HUES64 (cell line): ENCODE data around the gene DTNA.

Experiments used
- H3K27ac ChIP-seq: 2 replicates; pipeline ENCODE4 v1.7.0; 2013; ENCODE audit warnings: low read depth, low read length, inconsistent platforms
- H3K27me3 ChIP-seq: 2 replicates; pipeline ENCODE4 v1.6.1; 2013; ENCODE audit warnings: mild to moderate bottlenecking, low read length; ENCODE audit not compliant: insufficient read depth
- H3K36me3 ChIP-seq: 2 replicates; pipeline ENCODE4 v1.6.1; 2013; ENCODE audit warnings: mild to moderate bottlenecking, low read length; ENCODE audit not compliant: insufficient read depth
- H3K4me1 ChIP-seq: 2 replicates; pipeline ENCODE4 v1.6.1; 2013; ENCODE audit warnings: mild to moderate bottlenecking, low read length, moderate library complexity; ENCODE audit not compliant: insufficient read depth
- H3K4me3 ChIP-seq: 2 replicates; pipeline ENCODE4 v1.5.1; 2013; ENCODE audit warnings: mild to moderate bottlenecking, low read length, moderate library complexity
- H3K9ac ChIP-seq: 2 replicates; pipeline ENCODE4 v1.6.1; 2013; ENCODE audit warnings: mild to moderate bottlenecking, low read depth, low read length
- H3K9me3 ChIP-seq: 2 replicates; pipeline ENCODE4 v1.6.1; 2013; ENCODE audit warnings: low read depth, low read length; ENCODE audit not compliant: insufficient read depth
- WGBS: fragments of 150-250, 120-280 bp; methylation state at CpG from one replicate; pipeline ENCODE4 v1.1.7; 2013; ENCODE audit warnings: missing lambda C conversion rate; 5-methylcytosine and 5-hydroxymethylcytosine counted together

Gene DTNA

GRCh38 chr18:34859496-34859895, 149.4 kb downstream of the DTNA start:
- Histone ChIP-seq H3K9ac (no peak overlapping the region), H3K4me3 (no peak overlapping the region), H3K9me3 (no peaks in the 10 kb centered on the region), H3K4me1 (no peaks in the 10 kb centered on the region), H3K27ac (no peak overlapping the region), H3K36me3 (peaks cover 5% of the 10 kb centered on the region; the same call in 1 of the 2 replicates), H3K27me3 (no peaks in the 10 kb centered on the region)
- 98% methylated on average over 7 of the region's 7 CpGs for WGBS

GRCh38 chr18:34862561-34862960, 152.5 kb downstream of the DTNA start:
- H3K9me3 ChIP-seq = no peaks in the 10 kb centered on the region
- H3K4me3 ChIP-seq = no peak overlapping the region
- H3K27me3 ChIP-seq = no peaks in the 10 kb centered on the region
- H3K27ac ChIP-seq = no peak overlapping the region
- H3K36me3 ChIP-seq = peaks cover 5% of the 10 kb centered on the region; the same call in 1 of the 2 replicates
- WGBS = 99% methylated on average over 3 of the region's 3 CpGs
- no peak overlapping the region for H3K9ac ChIP-seq
- no peaks in the 10 kb centered on the region for H3K4me1 ChIP-seq

GRCh38 chr18:34863702-34864101, 153.6 kb downstream of the DTNA start:
- H3K4me3 ChIP-seq = no peak overlapping the region
- H3K4me1 ChIP-seq = no peaks in the 10 kb centered on the region
- 95% methylated on average over 3 of the region's 3 CpGs for WGBS
- no peaks in the 10 kb centered on the region for H3K27me3 ChIP-seq
- peaks cover 5% of the 10 kb centered on the region; the same call in 1 of the 2 replicates for H3K36me3 ChIP-seq
- H3K27ac ChIP-seq = no peak overlapping the region
- H3K9ac ChIP-seq = no peak overlapping the region
- no peaks in the 10 kb centered on the region for H3K9me3 ChIP-seq

GRCh38 chr18:34864836-34865497, 154.9 kb downstream of the DTNA start:
- no peaks in the 10 kb centered on the region for H3K9me3 ChIP-seq
- no peak overlapping the region for H3K4me3 ChIP-seq
- no peaks in the 10 kb centered on the region for H3K36me3 ChIP-seq
- H3K27ac ChIP-seq = no peak overlapping the region
- 93% methylated on average over 3 of the region's 3 CpGs for WGBS
- H3K9ac ChIP-seq = no peak overlapping the region
- no peaks in the 10 kb centered on the region for H3K27me3 ChIP-seq
- no peaks in the 10 kb centered on the region for H3K4me1 ChIP-seq

GRCh38 chr18:34866310-34866709, 156.2 kb downstream of the DTNA start:
- Histone ChIP-seq H3K27ac (no peak overlapping the region), H3K9ac (no peak overlapping the region), H3K9me3 (no peaks in the 10 kb centered on the region), H3K27me3 (no peaks in the 10 kb centered on the region), H3K4me3 (no peak overlapping the region), H3K4me1 (no peaks in the 10 kb centered on the region; the same call in 1 of the 2 replicates), H3K36me3 (no peaks in the 10 kb centered on the region)
- WGBS = 95% methylated on average over 2 of the region's 2 CpGs

- 71% methylated on average over 4 of the region's 4 CpGs for WGBS
- no peaks in the 10 kb centered on the region; the same call in 1 of the 2 replicates for H3K4me1 ChIP-seq
Observed at GRCh38 chr18:34866739-34867138, 156.6 kb downstream of the DTNA start.

GRCh38 chr18:34867520-34867919, 157.4 kb downstream of the DTNA start:
- whole genome bisulfite sequencing = 75% methylated on average over 7 of the region's 7 CpGs
- Histone ChIP-seq H3K4me3 (no peak overlapping the region), H3K27ac (no peak overlapping the region), H3K9ac (no peak overlapping the region), H3K36me3 (no peaks in the 10 kb centered on the region), H3K4me1 (no peaks in the 10 kb centered on the region; the same call in 1 of the 2 replicates), H3K27me3 (no peaks in the 10 kb centered on the region), H3K9me3 (no peaks in the 10 kb centered on the region)

More at GRCh38 chr18:34866739-34867138, 156.6 kb downstream of the DTNA start:
- Histone ChIP-seq H3K27ac (no peak overlapping the region), H3K9me3 (no peaks in the 10 kb centered on the region), H3K4me3 (no peak overlapping the region), H3K27me3 (no peaks in the 10 kb centered on the region), H3K9ac (no peak overlapping the region), H3K36me3 (no peaks in the 10 kb centered on the region)

- H3K36me3 ChIP-seq = no peaks in the 10 kb centered on the region
- peaks cover 4% of the 10 kb centered on the region; the same call in 1 of the 2 replicates for H3K4me1 ChIP-seq
- H3K27me3 ChIP-seq = no peaks in the 10 kb centered on the region
- no peak overlapping the region for H3K9ac ChIP-seq
- WGBS = 86% methylated on average over 5 of the region's 5 CpGs
- no peak overlapping the region for H3K4me3 ChIP-seq
- no peak overlapping the region for H3K27ac ChIP-seq
- H3K9me3 ChIP-seq = no peaks in the 10 kb centered on the region
Observed at GRCh38 chr18:34870555-34871310, 160.6 kb downstream of the DTNA start.

- no peaks in the 10 kb centered on the region for H3K36me3 ChIP-seq
- H3K4me3 ChIP-seq = no peak overlapping the region
- 94% methylated on average over 2 of the region's 2 CpGs for WGBS
- H3K27ac ChIP-seq = no peak overlapping the region
- H3K9me3 ChIP-seq = no peaks in the 10 kb centered on the region
- no peak overlapping the region for H3K9ac ChIP-seq
- H3K27me3 ChIP-seq = no peaks in the 10 kb centered on the region
- peaks cover 4% of the 10 kb centered on the region; the same call in 1 of the 2 replicates for H3K4me1 ChIP-seq
Observed at GRCh38 chr18:34871435-34871834, 161.3 kb downstream of the DTNA start.

- Histone ChIP-seq H3K9me3 (no peaks in the 10 kb centered on the region), H3K4me3 (no peak overlapping the region), H3K36me3 (no peaks in the 10 kb centered on the region), H3K27me3 (no peaks in the 10 kb centered on the region), H3K27ac (no peak overlapping the region), H3K4me1 (peaks cover 4% of the 10 kb centered on the region; the same call in 1 of the 2 replicates), H3K9ac (no peak overlapping the region)
- WGBS = 100% methylated on average over 1 of the region's 1 CpG
Observed at GRCh38 chr18:34872066-34872465, 162.0 kb downstream of the DTNA start.

GRCh38 chr18:34873986-34874580, 164.0 kb downstream of the DTNA start:
- Histone ChIP-seq H3K4me3 (no peak overlapping the region), H3K4me1 (peaks cover 4% of the 10 kb centered on the region; the same call in 1 of the 2 replicates), H3K27ac (no peak overlapping the region), H3K9ac (no peak overlapping the region), H3K9me3 (no peaks in the 10 kb centered on the region), H3K27me3 (no peaks in the 10 kb centered on the region), H3K36me3 (no peaks in the 10 kb centered on the region)
- WGBS = 90% methylated on average over 2 of the region's 2 CpGs
